ENCODE measurements around the gene CTPS2.

CTPS2 gene

DNA sequence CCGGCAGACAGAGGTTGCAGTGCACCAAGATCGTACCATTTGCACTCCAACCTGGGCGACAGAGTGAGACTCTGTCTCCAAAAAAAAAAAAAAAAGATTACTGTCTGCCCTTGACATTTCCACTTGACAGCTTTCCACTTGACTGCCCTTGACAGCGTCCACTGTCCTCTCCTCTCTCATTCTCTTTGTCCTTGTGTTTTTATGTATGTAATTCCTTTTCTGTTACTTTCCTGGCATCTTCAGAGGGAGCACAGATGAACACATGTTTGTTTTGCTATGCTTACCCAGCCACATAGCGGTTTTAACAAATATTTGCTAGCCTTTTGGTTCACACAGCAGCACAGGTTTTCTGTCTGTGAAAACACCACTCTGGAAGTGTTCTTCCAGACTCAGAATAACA, 33.2 kb upstream of the CTPS2 start:
- Histone ChIP-seq H3K36me3 (peaks cover 19 to 96% (median 95%) of the 10 kb centered on the region in 3 donors), H3K9me3 (no peaks in the 10 kb centered on the region), H3K4me3 (no peak overlapping the region), H3K27ac (no peak overlapping the region), H3K27me3 (no peaks in the 10 kb centered on the region), H3K4me1 (no peaks in the 10 kb centered on the region)
- intact Hi-C loops (cut with DNase I; ENCODE audit: low total_unique reads) = no loop called here
- TF ChIP-seq, protein P1, sequence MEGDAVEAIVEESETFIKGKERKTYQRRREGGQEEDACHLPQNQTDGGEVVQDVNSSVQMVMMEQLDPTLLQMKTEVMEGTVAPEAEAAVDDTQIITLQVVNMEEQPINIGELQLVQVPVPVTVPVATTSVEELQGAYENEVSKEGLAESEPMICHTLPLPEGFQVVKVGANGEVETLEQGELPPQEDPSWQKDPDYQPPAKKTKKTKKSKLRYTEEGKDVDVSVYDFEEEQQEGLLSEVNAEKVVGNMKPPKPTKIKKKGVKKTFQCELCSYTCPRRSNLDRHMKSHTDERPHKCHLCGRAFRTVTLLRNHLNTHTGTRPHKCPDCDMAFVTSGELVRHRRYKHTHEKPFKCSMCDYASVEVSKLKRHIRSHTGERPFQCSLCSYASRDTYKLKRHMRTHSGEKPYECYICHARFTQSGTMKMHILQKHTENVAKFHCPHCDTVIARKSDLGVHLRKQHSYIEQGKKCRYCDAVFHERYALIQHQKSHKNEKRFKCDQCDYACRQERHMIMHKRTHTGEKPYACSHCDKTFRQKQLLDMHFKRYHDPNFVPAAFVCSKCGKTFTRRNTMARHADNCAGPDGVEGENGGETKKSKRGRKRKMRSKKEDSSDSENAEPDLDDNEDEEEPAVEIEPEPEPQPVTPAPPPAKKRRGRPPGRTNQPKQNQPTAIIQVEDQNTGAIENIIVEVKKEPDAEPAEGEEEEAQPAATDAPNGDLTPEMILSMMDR (IDR thresholded peaks at IDR 0.05) = no peak
- DNase-seq = no peak

- no peaks in the 10 kb centered on the region for H3K27me3 ChIP-seq
- peaks cover 19 to 92% (median 90%) of the 10 kb centered on the region in 3 donors for H3K36me3 ChIP-seq
- no peak overlapping the region for H3K4me3 ChIP-seq
- no peak overlapping the region for H3K27ac ChIP-seq
- H3K9me3 ChIP-seq = no peaks in the 10 kb centered on the region
- intact Hi-C loops (cut with DNase I; ENCODE audit: low total_unique reads) = no loop called here
- no peaks in the 10 kb centered on the region for H3K4me1 ChIP-seq
- DNase-seq = no peak
- TF ChIP-seq, protein P1 (IDR thresholded peaks at IDR 0.05) = no peak
Observed at GRCh38 chrX:16745102-16745501, 32.6 kb upstream of the CTPS2 start.

DNA sequence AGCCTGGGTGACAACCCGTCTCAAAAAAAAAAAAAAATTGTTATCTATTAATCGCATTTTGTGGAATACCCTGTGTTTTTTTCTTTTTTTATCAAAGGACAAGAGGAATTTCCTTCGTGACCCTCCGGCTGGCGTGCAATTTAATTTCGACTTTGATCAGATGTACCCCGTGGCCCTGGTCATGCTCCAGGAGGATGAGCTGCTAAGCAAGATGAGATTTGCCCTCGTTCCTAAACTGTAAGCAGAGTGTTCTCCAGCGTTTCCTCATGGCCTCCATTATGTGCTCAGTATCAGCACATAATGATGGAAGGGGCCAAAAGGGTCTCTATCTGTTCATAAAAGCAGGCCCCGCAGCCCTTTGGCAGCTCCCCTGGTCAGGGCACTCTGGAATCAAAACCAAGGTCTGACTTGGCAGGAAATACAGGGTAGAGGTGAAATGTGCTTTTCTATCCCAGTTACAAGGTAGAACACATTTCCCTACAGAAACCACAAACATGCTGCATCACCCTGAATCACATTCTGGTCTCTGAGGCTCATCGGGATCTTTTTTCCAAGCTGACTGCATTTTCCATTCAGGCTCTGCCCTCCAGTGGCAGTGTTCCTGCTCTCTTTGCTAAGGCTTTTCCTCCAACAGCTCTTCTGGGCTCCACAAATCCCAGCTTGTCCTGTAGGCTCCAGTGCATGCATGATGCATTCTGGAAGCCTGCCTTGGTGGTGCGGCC, 31.3 kb upstream of the CTPS2 start:
- Histone ChIP-seq H3K9me3 (no peaks in the 10 kb centered on the region), H3K4me1 (no peaks in the 10 kb centered on the region), H3K27ac (no peak overlapping the region), H3K36me3 (peaks cover 19 to 89% (median 79%) of the 10 kb centered on the region in 3 donors), H3K27me3 (no peaks in the 10 kb centered on the region), H3K4me3 (no peak overlapping the region)
- TF ChIP-seq, protein P1 (IDR thresholded peaks at IDR 0.05) = no peak
- no peak for DNase-seq
- intact Hi-C loops (cut with DNase I; ENCODE audit: low total_unique reads) = no loop called here

- Histone ChIP-seq H3K27ac (no peak overlapping the region), H3K9me3 (no peaks in the 10 kb centered on the region), H3K4me3 (no peak overlapping the region), H3K27me3 (no peaks in the 10 kb centered on the region), H3K36me3 (peaks cover 25 to 84% (median 72%) of the 10 kb centered on the region in 3 donors), H3K4me1 (no peaks in the 10 kb centered on the region)
- TF ChIP-seq, protein P1 (IDR thresholded peaks at IDR 0.05) = no peak
- DNase-seq = no peak
- intact Hi-C loops (cut with DNase I; ENCODE audit: low total_unique reads) = no loop called here
Observed at GRCh38 chrX:16739574-16739973, 27.1 kb upstream of the CTPS2 start.

DNA sequence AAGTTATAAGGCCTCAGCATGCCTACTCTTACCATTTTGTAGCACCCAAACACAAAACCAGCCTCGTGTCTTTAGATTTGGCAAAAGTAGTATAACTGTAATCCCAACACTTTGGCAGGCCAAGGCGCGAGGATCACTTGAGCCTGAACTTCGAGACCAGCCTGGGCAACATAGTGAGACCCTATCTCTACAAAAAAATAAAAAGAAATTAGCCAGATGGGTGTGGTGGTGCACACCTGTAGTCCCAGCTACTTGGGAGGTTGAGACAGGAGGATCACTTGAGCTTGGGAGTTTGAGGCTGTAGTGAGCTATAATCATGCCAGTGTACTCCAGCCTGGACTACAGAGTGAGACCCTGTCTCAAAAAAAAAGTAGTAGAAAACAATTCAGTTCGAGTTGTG, 24.6 kb upstream of the CTPS2 start:
- intact Hi-C loops (cut with DNase I; ENCODE audit: low total_unique reads) = no loop called here

More for the DNA sequence above, 24.6 kb upstream of the CTPS2 start:
- no peaks in the 10 kb centered on the region for H3K27me3 ChIP-seq
- no peaks in the 10 kb centered on the region for H3K4me1 ChIP-seq
- TF ChIP-seq, protein P1 (IDR thresholded peaks at IDR 0.05) = no peak
- H3K4me3 ChIP-seq = no peak overlapping the region
- H3K27ac ChIP-seq = no peak overlapping the region
- DNase-seq = no peak
- peaks cover 11 to 58% (median 47%) of the 10 kb centered on the region in 3 donors for H3K36me3 ChIP-seq
- H3K9me3 ChIP-seq = no peaks in the 10 kb centered on the region
